Measurements from ENCODE around the gene PTPN3. TPM values are rescaled to one million over a fixed set of nuclear protein-coding genes. Genes with fewer than 3 reads are reported as not detected.

Gene PTPN3
- polyA plus RNA-seq, 4 donors = 15.3 to 43.5 (median 34.0) TPM

DNA sequence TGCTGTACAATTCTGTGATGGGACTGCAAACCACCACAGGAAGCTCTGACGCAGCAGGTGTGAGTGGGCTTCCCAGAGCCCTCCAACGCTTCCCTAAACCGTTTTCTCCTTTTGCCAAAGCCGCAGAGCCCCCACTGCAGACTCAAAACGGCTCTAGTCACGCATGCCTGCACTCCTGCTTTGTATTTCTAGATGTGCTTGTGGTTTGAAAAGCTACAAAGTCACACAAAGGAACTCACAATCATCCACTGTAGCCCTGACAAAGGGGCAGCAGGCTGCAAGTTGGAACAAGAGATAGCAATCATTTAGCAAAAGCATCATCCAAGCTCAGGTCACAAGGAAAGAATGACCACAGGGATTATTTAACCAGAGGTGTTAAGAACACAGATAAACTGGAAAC lies 79.3 kb downstream of the PTPN3 start:
- peaks cover 0 to 55% (median 18%) of the 10 kb centered on the region in 3 donors for H3K36me3 ChIP-seq (ENCODE audit: control insufficient read depth in 3 of 3, insufficient read depth in 2 of 3, low read depth in 1 of 3, low read length in 3 of 3)

DNA sequence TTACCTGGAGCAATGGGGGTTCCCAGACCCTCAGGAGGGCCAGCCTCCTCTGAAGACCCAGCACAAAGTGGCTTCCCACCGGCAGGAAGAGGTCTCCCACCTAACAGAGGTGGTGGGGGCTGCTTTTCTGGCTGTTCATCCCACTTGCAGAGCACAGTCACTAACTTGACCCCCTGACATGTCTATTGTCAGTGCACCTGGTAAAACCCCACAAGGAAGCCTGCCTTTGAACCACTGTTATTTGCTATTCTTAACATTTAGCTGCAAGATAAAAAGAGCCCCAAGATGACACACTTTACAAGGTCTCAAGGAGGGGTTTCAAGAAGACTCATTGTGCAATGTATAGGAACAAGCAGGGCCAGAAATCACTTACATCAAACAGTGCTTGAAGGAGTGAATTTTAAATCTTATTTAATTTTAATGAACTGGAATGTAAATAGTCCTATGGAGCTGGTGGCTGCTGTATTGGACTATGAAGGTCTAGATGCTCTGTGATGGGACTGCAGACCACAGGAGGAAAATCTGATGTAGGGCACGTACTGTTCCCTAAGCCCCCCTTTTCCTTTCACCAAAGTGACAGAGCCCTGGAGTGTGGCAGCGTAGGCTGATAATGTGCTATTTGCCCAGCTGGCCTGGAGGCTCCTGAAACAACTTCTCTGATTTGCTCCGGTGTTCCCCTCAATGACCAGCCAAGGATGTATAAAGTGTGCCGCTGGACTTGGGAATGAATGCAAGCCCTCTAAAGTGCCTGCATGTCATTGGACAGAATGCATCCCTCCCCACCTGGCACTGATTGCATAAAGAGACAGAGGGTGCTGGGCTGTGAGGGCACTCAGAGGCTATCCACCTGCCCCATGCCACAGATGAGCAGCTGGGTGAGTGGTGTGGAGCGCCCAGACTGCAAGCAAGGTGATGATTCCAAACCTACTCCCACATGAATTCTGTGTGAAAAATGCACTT lies 80.2 kb downstream of the PTPN3 start:
- Histone ChIP-seq H3K4me1 (ENCODE audit: control insufficient read depth in 3 of 3, insufficient read depth in 2 of 3, low read depth in 1 of 3, low read length in 2 of 3) (no peaks in the 10 kb centered on the region), H3K9me3 (ENCODE audit: control insufficient read depth in 2 of 2, insufficient read depth in 1 of 2, low read depth in 1 of 2, low read length in 1 of 2) (no peaks in the 10 kb centered on the region), H3K27me3 (ENCODE audit: control insufficient read depth in 3 of 3, insufficient read depth in 3 of 3, low read length in 3 of 3) (no peaks in the 10 kb centered on the region), H3K4me3 (ENCODE audit: low read depth in 1 of 3, low read length in 3 of 3) (no peak overlapping the region), H3K27ac (ENCODE audit: low read depth in 1 of 3, low read length in 2 of 3) (no peak overlapping the region), H3K36me3 (ENCODE audit: control insufficient read depth in 3 of 3, insufficient read depth in 2 of 3, low read depth in 1 of 3, low read length in 3 of 3) (peaks cover 0 to 65% (median 23%) of the 10 kb centered on the region in 3 donors)
- FAIRE-seq (no peak), DNase-seq (no peak)
- WGBS, 3 donors = 84 to 89% (median 86%) methylated on average over 6 of the region's 6 CpGs

More for the DNA sequence above, 79.3 kb downstream of the PTPN3 start:
- Histone ChIP-seq H3K27ac (ENCODE audit: low read depth in 1 of 3, low read length in 2 of 3) (no peak overlapping the region), H3K27me3 (ENCODE audit: control insufficient read depth in 3 of 3, insufficient read depth in 3 of 3, low read length in 3 of 3) (no peaks in the 10 kb centered on the region), H3K4me3 (ENCODE audit: low read depth in 1 of 3, low read length in 3 of 3) (no peak overlapping the region), H3K9me3 (ENCODE audit: control insufficient read depth in 2 of 2, insufficient read depth in 1 of 2, low read depth in 1 of 2, low read length in 1 of 2) (no peaks in the 10 kb centered on the region), H3K4me1 (ENCODE audit: control insufficient read depth in 3 of 3, insufficient read depth in 2 of 3, low read depth in 1 of 3, low read length in 2 of 3) (no peaks in the 10 kb centered on the region)
- FAIRE-seq (no peak), DNase-seq (no peak)
- 61 to 81% (median 64%) methylated on average over 6 of the region's 6 CpGs for WGBS, 3 donors

DNA sequence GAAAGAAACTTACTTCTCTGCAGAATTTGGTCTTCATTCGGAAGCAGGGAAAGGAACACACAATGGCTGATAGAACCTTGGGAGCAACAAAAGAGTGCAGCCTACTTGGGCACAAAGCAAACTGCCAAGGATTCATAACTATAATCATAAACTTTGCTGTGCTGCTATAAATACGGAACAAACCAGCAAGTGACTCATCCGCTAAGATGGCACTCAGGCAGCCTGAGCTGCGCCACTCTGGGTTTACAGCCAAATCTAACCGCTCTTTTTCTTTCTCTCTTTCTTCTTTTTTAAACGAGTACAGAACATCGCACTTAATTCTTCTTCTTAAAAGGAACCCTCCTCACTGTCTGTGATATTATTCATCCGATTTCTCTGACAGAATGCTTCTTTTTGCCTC lies 81.1 kb downstream of the PTPN3 start:
- Histone ChIP-seq H3K27ac (ENCODE audit: low read depth in 1 of 3, low read length in 2 of 3) (no peak overlapping the region), H3K9me3 (ENCODE audit: control insufficient read depth in 2 of 2, insufficient read depth in 1 of 2, low read depth in 1 of 2, low read length in 1 of 2) (no peaks in the 10 kb centered on the region), H3K4me1 (ENCODE audit: control insufficient read depth in 3 of 3, insufficient read depth in 2 of 3, low read depth in 1 of 3, low read length in 2 of 3) (no peaks in the 10 kb centered on the region), H3K27me3 (ENCODE audit: control insufficient read depth in 3 of 3, insufficient read depth in 3 of 3, low read length in 3 of 3) (no peaks in the 10 kb centered on the region), H3K4me3 (ENCODE audit: low read depth in 1 of 3, low read length in 3 of 3) (no peak overlapping the region), H3K36me3 (ENCODE audit: control insufficient read depth in 3 of 3, insufficient read depth in 2 of 3, low read depth in 1 of 3, low read length in 3 of 3) (peaks cover 0 to 72% (median 20%) of the 10 kb centered on the region in 3 donors)
- 75 to 94% (median 89%) methylated on average over 8 of the region's 8 CpGs for WGBS, 3 donors
- FAIRE-seq (no peak), DNase-seq (no peak)

DNA sequence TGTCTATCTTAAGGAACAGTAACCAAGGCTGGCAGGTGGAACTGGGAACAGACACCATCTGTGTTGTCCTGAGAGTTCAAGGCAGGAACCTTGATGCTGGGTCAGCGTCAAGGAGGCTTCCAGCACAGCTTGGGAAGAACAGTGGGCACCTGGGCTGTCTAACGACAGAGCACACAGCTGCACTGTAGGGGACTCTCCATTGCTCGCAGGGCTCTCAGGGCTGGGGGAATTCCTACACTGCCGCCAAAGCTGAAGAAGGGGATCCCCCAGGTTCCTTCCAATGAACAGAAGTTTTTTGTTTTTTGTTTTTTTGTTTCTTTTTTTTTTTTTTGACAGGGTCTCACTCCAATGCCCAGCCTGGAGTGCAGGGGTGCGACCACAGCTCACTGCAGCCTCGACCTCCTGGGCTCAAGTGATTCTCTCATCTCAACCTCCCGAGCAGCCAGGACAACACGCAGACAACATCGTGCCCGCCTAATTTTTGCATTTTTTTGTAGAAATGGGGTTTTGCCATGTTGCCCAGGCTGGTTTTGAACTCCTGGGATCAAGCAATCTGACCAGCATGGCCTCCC lies 81.9 kb downstream of the PTPN3 start:
- Histone ChIP-seq H3K27ac (ENCODE audit: low read depth in 1 of 3, low read length in 2 of 3) (no peak overlapping the region), H3K36me3 (ENCODE audit: control insufficient read depth in 3 of 3, insufficient read depth in 2 of 3, low read depth in 1 of 3, low read length in 3 of 3) (peaks cover 0 to 69% (median 17%) of the 10 kb centered on the region in 3 donors), H3K27me3 (ENCODE audit: control insufficient read depth in 3 of 3, insufficient read depth in 3 of 3, low read length in 3 of 3) (no peaks in the 10 kb centered on the region), H3K4me1 (ENCODE audit: control insufficient read depth in 3 of 3, insufficient read depth in 2 of 3, low read depth in 1 of 3, low read length in 2 of 3) (no peaks in the 10 kb centered on the region), H3K9me3 (ENCODE audit: control insufficient read depth in 2 of 2, insufficient read depth in 1 of 2, low read depth in 1 of 2, low read length in 1 of 2) (no peaks in the 10 kb centered on the region), H3K4me3 (ENCODE audit: low read depth in 1 of 3, low read length in 3 of 3) (no peak overlapping the region)
- FAIRE-seq (no peak), DNase-seq (no peak)
- 69 to 92% (median 80%) methylated on average over 10 of the region's 10 CpGs for WGBS, 3 donors

DNA sequence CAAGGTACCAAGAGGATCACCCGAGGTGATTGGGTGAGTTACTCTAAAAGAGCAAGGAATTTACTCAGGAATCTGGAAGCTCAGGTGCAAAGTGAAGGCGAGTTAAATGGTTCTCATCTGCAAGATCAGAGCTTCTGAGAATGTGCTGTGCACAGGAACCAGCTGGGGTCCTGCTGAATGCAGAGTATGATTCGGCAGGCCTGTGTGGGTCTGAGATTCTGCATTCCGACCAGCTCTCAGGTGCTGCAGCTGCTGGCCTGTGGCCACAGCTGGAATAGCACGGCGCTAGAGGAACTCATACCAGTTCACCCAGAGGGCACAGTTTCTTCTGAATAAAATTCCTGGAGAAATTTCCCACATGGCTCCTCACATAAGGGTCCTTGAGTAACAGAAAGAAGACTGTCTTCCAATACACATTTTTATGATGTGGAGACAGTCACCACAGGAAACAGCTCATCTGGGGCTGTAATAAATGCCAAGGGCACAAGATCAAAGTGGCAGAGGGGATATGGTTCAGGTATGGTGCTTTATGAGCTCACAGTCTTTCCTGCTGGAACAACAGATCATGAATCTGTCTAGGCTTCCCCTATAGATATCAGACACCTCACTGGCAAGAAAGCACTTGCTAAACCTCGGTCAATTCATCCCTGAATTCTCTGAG lies 83.9 kb downstream of the PTPN3 start:
- Histone ChIP-seq H3K27ac (ENCODE audit: low read depth in 1 of 3, low read length in 2 of 3) (no peak overlapping the region), H3K4me1 (ENCODE audit: control insufficient read depth in 3 of 3, insufficient read depth in 2 of 3, low read depth in 1 of 3, low read length in 2 of 3) (no peaks in the 10 kb centered on the region), H3K27me3 (ENCODE audit: control insufficient read depth in 3 of 3, insufficient read depth in 3 of 3, low read length in 3 of 3) (no peaks in the 10 kb centered on the region), H3K4me3 (ENCODE audit: low read depth in 1 of 3, low read length in 3 of 3) (no peak overlapping the region), H3K9me3 (ENCODE audit: control insufficient read depth in 2 of 2, insufficient read depth in 1 of 2, low read depth in 1 of 2, low read length in 1 of 2) (no peaks in the 10 kb centered on the region), H3K36me3 (ENCODE audit: control insufficient read depth in 3 of 3, insufficient read depth in 2 of 3, low read depth in 1 of 3, low read length in 3 of 3) (peaks cover 0 to 77% (median 18%) of the 10 kb centered on the region in 3 donors)
- DNase-seq (no peak), FAIRE-seq (no peak)
- 63 to 66% (median 64%) methylated on average over 7 of the region's 7 CpGs for WGBS, 3 donors

DNA sequence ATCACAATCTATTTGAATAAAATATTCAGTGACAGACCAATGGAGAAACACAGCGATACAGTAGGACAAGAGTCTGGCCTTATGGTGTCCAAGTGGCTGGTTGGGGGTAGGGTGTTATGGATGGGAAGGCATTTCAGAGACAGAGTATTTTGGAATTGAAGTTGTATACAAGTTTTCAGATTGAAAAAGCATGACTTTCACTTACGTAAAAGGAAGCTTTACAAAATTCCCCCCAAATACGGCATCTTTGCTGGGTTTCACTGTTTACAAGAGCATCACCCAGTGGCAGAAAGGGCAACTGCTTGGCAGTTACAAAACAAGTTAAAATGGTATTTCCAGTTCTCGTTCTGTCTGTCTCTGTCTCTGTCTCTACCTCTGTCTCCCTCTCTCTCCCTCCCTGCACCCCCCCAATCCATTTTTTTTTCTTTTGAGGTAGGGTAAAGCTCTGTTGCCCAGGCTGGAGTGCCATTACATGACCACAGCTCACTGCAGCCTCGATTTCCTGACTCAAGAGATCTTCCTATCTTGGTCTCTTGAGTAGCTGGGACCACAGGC lies 86.2 kb downstream of the PTPN3 start:
- 57 to 88% (median 70%) methylated on average over 5 of the region's 5 CpGs for WGBS, 3 donors
- Histone ChIP-seq H3K27ac (ENCODE audit: low read depth in 1 of 3, low read length in 2 of 3) (no peak overlapping the region), H3K36me3 (ENCODE audit: control insufficient read depth in 3 of 3, insufficient read depth in 2 of 3, low read depth in 1 of 3, low read length in 3 of 3) (peaks cover 4 to 74% (median 14%) of the 10 kb centered on the region in 3 donors), H3K27me3 (ENCODE audit: control insufficient read depth in 3 of 3, insufficient read depth in 3 of 3, low read length in 3 of 3) (no peaks in the 10 kb centered on the region), H3K4me1 (ENCODE audit: control insufficient read depth in 3 of 3, insufficient read depth in 2 of 3, low read depth in 1 of 3, low read length in 2 of 3) (no peaks in the 10 kb centered on the region), H3K9me3 (ENCODE audit: control insufficient read depth in 2 of 2, insufficient read depth in 1 of 2, low read depth in 1 of 2, low read length in 1 of 2) (no peaks in the 10 kb centered on the region), H3K4me3 (ENCODE audit: low read depth in 1 of 3, low read length in 3 of 3) (no peak overlapping the region)
- DNase-seq (peak in 1 of 2 donors; percentile 19), FAIRE-seq (no peak)

DNA sequence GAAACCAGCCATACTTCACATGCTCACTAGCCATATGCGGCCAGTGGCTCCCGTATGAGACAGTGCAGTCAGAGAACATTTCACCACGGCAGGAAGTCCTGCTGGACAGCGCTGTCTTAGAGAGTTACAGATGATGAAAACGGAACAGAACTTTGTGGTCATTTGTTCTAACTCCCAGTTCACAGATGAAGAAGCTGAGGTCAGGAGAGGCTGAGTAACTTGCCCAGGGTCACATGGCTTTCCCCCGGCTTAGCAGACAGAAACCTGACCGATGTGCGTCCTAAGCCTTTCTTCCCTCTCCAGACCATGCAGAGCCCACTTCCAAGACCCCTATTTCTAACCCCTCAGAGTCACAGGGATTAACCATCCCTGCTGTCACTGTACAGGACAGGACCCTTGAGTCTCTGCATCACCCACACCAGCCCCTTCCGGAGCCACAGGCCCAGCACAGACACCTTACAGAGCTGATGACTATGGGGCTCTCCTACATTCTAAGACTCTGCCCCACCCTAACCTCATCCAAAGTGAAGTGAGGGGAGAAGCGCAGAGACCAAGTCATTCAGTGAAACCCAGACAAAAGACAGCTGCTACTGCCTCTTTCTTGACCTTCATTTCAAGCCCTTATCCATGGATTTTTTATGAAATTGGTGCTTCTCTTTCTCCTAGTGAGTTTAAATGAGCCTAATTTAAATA lies 86.9 kb downstream of the PTPN3 start:
- Histone ChIP-seq H3K4me3 (ENCODE audit: low read depth in 1 of 3, low read length in 3 of 3) (no peak overlapping the region), H3K4me1 (ENCODE audit: control insufficient read depth in 3 of 3, insufficient read depth in 2 of 3, low read depth in 1 of 3, low read length in 2 of 3) (no peaks in the 10 kb centered on the region), H3K27me3 (ENCODE audit: control insufficient read depth in 3 of 3, insufficient read depth in 3 of 3, low read length in 3 of 3) (no peaks in the 10 kb centered on the region), H3K36me3 (ENCODE audit: control insufficient read depth in 3 of 3, insufficient read depth in 2 of 3, low read depth in 1 of 3, low read length in 3 of 3) (peaks cover 4 to 73% (median 14%) of the 10 kb centered on the region in 3 donors), H3K27ac (ENCODE audit: low read depth in 1 of 3, low read length in 2 of 3) (no peak overlapping the region), H3K9me3 (ENCODE audit: control insufficient read depth in 2 of 2, insufficient read depth in 1 of 2, low read depth in 1 of 2, low read length in 1 of 2) (no peaks in the 10 kb centered on the region)
- DNase-seq = no peak
- FAIRE-seq = no peak
- 81 to 91% (median 82%) methylated on average over 10 of the region's 10 CpGs for WGBS, 3 donors

All from small intestine (tissue), 7 donors.